ENCODE results near the gene PBX4. TPM values are rescaled to one million over a fixed set of nuclear protein-coding genes. Genes with fewer than 3 reads are reported as not detected.

The PBX4 gene
- total RNA-seq, 1 donor from 2014 or later = 2.7 TPM

DNA sequence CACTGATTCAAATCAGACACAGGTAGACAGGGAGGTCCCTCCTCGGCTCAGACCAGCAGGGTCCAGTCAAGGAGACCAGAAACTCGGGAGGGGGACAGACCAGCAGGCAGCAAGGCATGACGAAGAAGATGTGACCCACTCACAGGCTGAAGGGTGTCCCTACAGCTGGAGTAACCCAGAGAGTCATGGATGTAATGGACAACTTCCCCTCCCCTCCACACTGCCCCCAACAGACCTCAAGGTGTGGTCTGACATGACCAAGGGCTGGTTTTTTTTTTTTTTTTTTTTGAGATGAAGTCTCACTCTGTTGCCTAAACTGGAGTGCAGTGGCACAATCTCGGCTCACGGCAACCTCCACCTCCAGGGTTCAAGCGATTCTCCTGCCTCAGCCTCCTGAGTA lies 34.1 kb downstream of the PBX4 start:
- no peak overlapping the region for H3K4me3 ChIP-seq (ENCODE audit: low read depth, low read length)
- TF ChIP-seq, protein P1, sequence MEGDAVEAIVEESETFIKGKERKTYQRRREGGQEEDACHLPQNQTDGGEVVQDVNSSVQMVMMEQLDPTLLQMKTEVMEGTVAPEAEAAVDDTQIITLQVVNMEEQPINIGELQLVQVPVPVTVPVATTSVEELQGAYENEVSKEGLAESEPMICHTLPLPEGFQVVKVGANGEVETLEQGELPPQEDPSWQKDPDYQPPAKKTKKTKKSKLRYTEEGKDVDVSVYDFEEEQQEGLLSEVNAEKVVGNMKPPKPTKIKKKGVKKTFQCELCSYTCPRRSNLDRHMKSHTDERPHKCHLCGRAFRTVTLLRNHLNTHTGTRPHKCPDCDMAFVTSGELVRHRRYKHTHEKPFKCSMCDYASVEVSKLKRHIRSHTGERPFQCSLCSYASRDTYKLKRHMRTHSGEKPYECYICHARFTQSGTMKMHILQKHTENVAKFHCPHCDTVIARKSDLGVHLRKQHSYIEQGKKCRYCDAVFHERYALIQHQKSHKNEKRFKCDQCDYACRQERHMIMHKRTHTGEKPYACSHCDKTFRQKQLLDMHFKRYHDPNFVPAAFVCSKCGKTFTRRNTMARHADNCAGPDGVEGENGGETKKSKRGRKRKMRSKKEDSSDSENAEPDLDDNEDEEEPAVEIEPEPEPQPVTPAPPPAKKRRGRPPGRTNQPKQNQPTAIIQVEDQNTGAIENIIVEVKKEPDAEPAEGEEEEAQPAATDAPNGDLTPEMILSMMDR (conservative IDR thresholded peaks at IDR 0.05; ENCODE audit: low read depth, low read length) = no peak
- no peak for DNase-seq (ENCODE audit: low read depth)

DNA sequence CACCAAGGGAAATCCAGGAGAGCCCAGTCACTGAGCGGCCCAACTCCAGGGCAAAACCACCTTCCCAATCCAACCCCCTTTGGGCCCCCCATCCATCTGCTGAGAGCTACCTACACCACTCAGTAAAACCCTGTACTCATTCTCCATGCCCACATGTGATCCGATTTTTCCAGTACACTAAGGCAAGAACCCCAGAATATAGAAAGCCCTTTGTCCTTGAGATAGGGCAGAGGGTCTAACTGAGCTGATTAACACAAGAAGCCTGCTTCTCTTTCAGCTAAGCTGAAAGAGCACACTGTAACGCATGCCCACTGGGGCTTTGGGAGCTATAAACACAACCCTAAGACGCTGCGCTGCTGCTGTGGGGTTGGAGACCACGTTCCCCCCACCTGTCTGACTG lies 36.0 kb downstream of the PBX4 start:
- TF ChIP-seq, protein P1 (conservative IDR thresholded peaks at IDR 0.05; ENCODE audit: low read depth, low read length) = no peak
- DNase-seq (ENCODE audit: low read depth) = no peak
- H3K4me3 ChIP-seq (ENCODE audit: low read depth, low read length) = no peak overlapping the region

DNA sequence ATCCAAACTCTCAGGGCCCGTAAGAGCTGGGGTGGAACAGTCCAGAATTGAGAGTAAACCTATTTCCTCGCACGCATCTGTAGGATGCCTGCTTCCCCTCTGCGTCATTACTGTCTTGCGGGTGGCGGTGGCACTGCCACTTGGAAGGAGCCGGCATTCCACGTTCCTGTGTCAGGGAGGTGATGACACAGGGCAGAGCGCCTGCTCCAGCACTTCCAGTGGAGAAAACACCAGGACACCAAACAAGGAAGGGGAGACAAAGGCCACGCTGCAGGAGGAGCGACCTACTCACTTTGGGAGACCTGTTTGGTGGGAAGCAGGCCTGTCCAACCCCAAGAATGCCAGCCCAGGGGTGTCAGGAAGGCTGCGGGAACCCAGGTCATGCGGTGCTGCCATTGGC lies 37.1 kb downstream of the PBX4 start:
- no peak overlapping the region for H3K4me3 ChIP-seq (ENCODE audit: low read depth, low read length)
- no peak for DNase-seq (ENCODE audit: low read depth)
- TF ChIP-seq, protein P1 (conservative IDR thresholded peaks at IDR 0.05; ENCODE audit: low read depth, low read length) = no peak

DNA sequence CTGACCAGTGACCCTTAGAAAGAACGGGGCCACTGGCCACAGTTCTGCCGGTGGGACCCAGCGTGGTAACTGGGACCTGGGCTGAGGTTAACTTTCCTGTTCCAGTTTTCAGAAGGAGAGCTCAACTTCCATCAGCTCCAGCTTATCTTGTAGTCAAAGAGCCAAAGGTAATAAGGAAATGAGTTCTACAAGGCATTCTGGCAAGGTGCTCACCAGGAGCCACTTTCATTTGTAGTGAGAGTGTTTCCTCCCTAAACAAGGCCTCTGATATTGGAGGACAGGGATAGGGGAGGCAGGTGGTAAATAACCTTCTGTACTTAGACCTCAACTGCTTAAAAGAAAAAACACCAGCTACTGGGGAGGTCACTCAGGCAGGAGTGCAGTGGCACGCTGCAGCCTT lies 38.1 kb downstream of the PBX4 start:
- no peak for DNase-seq (ENCODE audit: low read depth)
- no peak overlapping the region for H3K4me3 ChIP-seq (ENCODE audit: low read depth, low read length)
- TF ChIP-seq, protein P1 (conservative IDR thresholded peaks at IDR 0.05; ENCODE audit: low read depth, low read length) = no peak

DNA sequence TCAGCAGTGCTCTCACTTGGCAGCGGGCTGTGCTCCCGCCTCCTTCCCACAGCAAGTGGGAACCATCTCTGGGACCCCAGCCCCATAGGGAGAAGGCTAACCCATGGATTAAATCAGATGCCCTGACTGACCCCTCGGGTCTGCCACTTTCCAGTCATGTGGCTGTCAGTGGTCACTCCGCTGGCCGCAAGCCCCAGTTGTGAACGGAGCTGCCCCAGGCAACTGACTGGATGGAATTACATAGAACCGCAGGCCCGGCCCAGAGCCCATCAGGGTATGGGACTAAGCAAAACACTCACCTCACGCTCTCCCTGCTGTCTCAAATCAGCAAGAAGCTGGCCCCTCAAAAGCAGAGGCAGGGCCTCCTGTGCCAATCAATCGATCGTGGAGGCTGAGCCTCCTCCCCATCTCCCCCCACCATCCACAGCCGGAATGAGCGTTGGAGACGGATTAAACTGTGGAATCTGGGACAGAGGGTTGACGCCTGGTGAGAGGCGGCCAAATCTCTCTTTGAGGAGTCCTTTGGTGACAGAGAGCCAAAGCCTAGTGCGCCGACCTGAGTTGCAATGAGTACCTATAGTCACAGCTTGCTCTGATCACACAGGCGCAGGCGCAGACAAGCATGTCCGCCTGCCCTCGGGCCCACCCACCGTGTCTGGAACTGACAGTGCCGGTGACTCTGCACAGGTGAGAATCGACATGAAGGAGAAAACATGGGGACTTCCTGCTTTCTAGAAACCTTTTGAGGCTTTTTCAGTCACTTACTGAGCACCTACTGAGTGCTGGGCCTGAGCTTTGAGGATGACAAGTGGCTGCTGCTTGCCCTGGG lies 38.7 kb downstream of the PBX4 start:
- no peak for DNase-seq (ENCODE audit: low read depth)
- no peak overlapping the region for H3K4me3 ChIP-seq (ENCODE audit: low read depth, low read length)
- TF ChIP-seq, protein P1 (conservative IDR thresholded peaks at IDR 0.05; ENCODE audit: low read depth, low read length) = no peak

DNA sequence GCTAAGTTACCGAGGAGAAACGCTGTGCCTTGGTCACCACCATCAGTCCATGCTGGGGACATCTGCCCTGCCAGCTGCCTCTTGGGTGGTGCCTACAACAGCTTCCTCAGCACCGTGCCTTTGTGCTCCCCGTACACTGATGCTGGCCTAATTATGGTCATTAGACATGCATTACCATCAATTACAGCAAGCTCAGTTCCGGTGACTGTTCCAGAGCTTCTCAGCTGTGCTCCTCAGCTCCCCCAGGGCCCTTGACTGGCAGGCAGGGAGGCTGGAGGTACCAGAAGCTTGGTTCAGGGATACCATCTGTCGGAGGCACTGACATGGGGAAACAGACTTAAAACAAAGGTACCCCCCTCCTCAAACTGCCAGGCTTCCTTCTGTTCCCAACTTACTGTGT lies 40.2 kb downstream of the PBX4 start:
- H3K4me3 ChIP-seq (ENCODE audit: low read depth, low read length) = no peak overlapping the region
- TF ChIP-seq, protein P1 (conservative IDR thresholded peaks at IDR 0.05; ENCODE audit: low read depth, low read length) = no peak
- DNase-seq (ENCODE audit: low read depth) = no peak

DNA sequence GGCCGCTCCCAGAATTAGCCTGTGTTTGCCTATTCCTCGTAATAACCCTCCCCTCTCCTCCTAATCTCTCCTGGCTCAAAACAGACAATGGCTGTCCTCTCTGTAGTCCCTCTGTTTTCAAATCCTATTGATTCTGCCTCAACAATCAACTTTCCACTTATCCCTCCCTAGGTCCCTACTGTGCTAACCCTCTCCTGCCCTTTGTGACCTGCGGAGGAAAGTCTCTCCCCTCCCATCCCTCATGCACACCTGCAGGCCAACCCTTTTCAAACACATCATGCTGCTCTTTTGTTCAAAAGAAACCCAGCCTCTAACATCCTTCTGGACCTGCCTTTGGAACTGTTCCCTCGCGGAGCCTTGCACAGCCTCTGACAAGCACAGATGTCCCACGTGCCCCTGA lies 43.1 kb downstream of the PBX4 start:
- no peak overlapping the region for H3K4me3 ChIP-seq (ENCODE audit: low read depth, low read length)
- DNase-seq (ENCODE audit: low read depth) = no peak
- TF ChIP-seq, protein P1 (conservative IDR thresholded peaks at IDR 0.05; ENCODE audit: low read depth, low read length) = no peak
